Heart right ventricle (tissue), 16 donors: Measurements from ENCODE around the gene TWIST2. TPM values are rescaled to one million over a fixed set of nuclear protein-coding genes. Genes with fewer than 3 reads are reported as not detected.

Source experiments
- ATAC-seq, 8 donors: fragments of 200-7000 bp; cut with Tn5 transposase; one replicate each; pipeline ENCODE4 v1.9.1; 2020; ENCODE audit warnings: mild to moderate bottlenecking in 8 of 8, moderate library complexity in 8 of 8, moderate number of reproducible peaks in 1 of 8
- DNase-seq, 2 donors: peaks; one replicate each; pipeline ENCODE4 v3.0.0-alpha.2; 2020
- H3K27ac ChIP-seq, 10 donors: fragments of 200-600 bp; sonication (generic) in 2 of 10; one replicate each; pipeline versions ENCODE4 v1.5.0 to v1.8.0; 2020 to 2022; ENCODE audit warnings: mild to moderate bottlenecking in 3 of 10
- H3K27me3 ChIP-seq, 7 donors: fragments of 200-600 bp; one replicate each; pipeline ENCODE4 v1.8.0; 2021 to 2022; ENCODE audit warnings: mild to moderate bottlenecking in 2 of 7
- H3K36me3 ChIP-seq, 9 donors: fragments of 200-600 bp; sonication (generic) in 1 of 9; one replicate each; pipeline versions ENCODE4 v1.5.0 to v1.8.0; 2020 to 2022; ENCODE audit warnings: mild to moderate bottlenecking in 2 of 9
- H3K4me1 ChIP-seq, 9 donors: fragments of 200-600 bp; sonication (generic) in 1 of 9; one replicate each; pipeline versions ENCODE4 v1.5.0 to v1.8.0; 2020 to 2022; ENCODE audit warnings: mild to moderate bottlenecking in 4 of 9
- H3K4me3 ChIP-seq, 10 donors: fragments of 200-600 bp; sonication (generic) in 2 of 10; one replicate each; pipeline versions ENCODE4 v1.5.0 to v1.8.0; 2020 to 2022; ENCODE audit warnings: mild to moderate bottlenecking in 7 of 10, moderate library complexity in 2 of 10
- H3K9me3 ChIP-seq, 11 donors: fragments of 200-600 bp in 10 of 11; sonication (generic) in 2 of 11; one replicate each; pipeline versions ENCODE4 v1.5.0 to v1.8.0; 2013 to 2022; ENCODE audit warnings: mild to moderate bottlenecking in 2 of 11, control low read depth in 1 of 11, moderate library complexity in 1 of 11
- CTCF ChIP-seq, 9 donors: fragments of 200-600 bp; sonication (generic) in 2 of 9; IDR thresholded peaks; one replicate each; pipeline versions ENCODE4 v1.5.0 to v1.8.0; 2021 to 2022; ENCODE audit warnings: antibody characterized with exemption in 9 of 9, mild to moderate bottlenecking in 5 of 9, moderate library complexity in 1 of 9
- WGBS, 2 donors: extraction: QIAGEN DNeasy Blood & Tissue Kit; methylation state at CpG; one replicate each; pipeline ENCODE4 v1.1.7; 2013; ENCODE audit warnings: inconsistent platforms in 1 of 2; 5-methylcytosine and 5-hydroxymethylcytosine counted together
- intact Hi-C, 10 donors: fragments of 100-400 bp; cut with DNase I; formaldehyde crosslinking; loops; one replicate each; pipeline versions ENCODE4 v1.11.1 to v1.14.2; 2022
- polyA plus RNA-seq, 2 donors: library from polyadenylated mRNA; stranded (reverse); fragments of 200-250 nt; gene quantifications; one replicate each; pipeline ENCODE4 v1.2.3, GENCODE V29; 2013
- total RNA-seq, 10 donors: library from RNA; stranded (reverse); fragmentation: NEBNext Ultra II Directional in 3 of 10; extraction: Animal tissue kit (Norgen Biotek cat#: 25700) in 3 of 10; gene quantifications; one replicate each; pipeline versions ENCODE4 v1.2.1 to v1.2.4, GENCODE V29; 2021 to 2023
- donor health status: Arrhythmogenic right ventricular cardiomyopathy.
- donor health status: ischemic (EF 13 %, LVEDD 7.1; RV severe dilation, severe dysfunction).
- donor health status: healthy with polysubstance abuse.
- donor health status: DM: no; HTN: yes; CAD: no.
- donor health status: DM: no; HTN: no; CAD: no.
- donor health status: ischemic (EF 25% LVEDD 6.9; RV normal size, moderate dysfunction).
- donor health status: ischemic (EF 25% LVEDD 5.7; RV mildly dilated, moderate dysfunction).
- donor health status: healthy.
- donor health status: DM: yes; HTN: yes; CAD: no.
- donor health status: Ischemic cardiomyopathy.
- donor health status: ischemic (EF 35%, LVEDD 5.7; RV mildly dilated, moderate dysfunction).
- donor health status: nonischemic (EF 11% LVEDD 7.7; RV severe dilation, severe dysfunction).
- donor health status: DM: yes; HTN: yes; CAD: no.
- donor health status: PGD.
- donor health status: ischemic (EF 29% LVEDD 5.4; RV normal size, mild dysfunction).
- donor health status: nonischemic (EF 23%, LVEDD 6.1; RV moderate dilation, normal function).

TWIST2 gene
- total and polyA plus RNA-seq, 12 donors = 0.19 to 3.5 (median 1.1) TPM

DNA sequence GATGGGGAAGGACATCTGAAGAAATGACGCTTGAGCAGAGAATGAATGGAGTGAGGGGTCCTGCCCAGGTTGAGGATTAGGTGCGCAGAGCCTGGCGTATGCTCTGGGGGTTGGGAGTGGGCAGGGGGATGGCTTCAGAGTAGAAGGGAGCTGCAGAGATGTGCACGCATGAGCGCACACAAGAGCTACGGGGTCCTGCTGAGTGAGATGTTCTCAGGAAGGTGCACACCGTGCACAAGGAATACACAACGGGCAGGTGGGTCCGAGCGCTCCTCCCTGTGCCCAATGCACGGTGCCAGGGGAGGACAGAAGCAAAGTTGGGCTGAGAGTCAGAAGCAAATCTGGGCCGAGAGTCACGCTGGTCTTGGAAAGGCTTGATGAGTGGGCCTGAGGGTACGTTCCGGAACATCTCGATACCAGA, 25.5 kb downstream of the TWIST2 start:
- no peak overlapping the region for H3K4me3 ChIP-seq
- H3K27me3 ChIP-seq = peaks cover 0 to 29% (median 0%) of the 10 kb centered on the region in 7 donors
- DNase-seq = no peak
- peaks cover 0 to 5% (median 0%) of the 10 kb centered on the region in 9 donors for H3K4me1 ChIP-seq
- intact Hi-C loops = no loop called here
- no peaks in the 10 kb centered on the region for H3K36me3 ChIP-seq
- no peak for ATAC-seq
- no peak for TF ChIP-seq CTCF (IDR thresholded peaks at IDR 0.05)
- peaks cover 0 to 15% (median 0%) of the 10 kb centered on the region in 11 donors for H3K9me3 ChIP-seq
- WGBS, 2 donors = 91 to 93% methylated on average over 16 of the region's 16 CpGs
- H3K27ac ChIP-seq = no peak overlapping the region

DNA sequence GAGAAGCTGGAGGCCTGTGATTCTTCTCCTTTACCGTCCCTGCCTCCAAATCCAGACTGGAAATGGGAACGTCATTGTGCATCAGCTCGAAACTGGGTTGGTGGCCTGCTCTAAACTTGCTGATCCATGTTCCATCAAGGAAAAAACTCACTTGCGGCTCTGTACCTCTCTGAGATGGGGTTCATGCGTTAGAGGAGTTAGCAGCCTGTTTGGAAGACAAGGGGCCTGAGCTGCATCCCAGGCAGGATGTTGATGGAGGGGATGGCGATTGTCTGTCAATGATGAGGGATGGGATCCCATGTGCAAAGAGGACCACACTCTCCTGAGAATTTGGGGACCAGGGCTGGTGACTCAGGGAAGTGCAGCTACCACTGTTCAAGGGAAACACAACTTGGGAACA, 26.0 kb downstream of the TWIST2 start:
- Histone ChIP-seq H3K4me3 (no peak overlapping the region), H3K9me3 (peaks cover 0 to 15% (median 0%) of the 10 kb centered on the region in 11 donors), H3K27me3 (peaks cover 0 to 29% (median 0%) of the 10 kb centered on the region in 7 donors), H3K36me3 (no peaks in the 10 kb centered on the region), H3K27ac (no peak overlapping the region), H3K4me1 (peaks cover 0 to 3% (median 0%) of the 10 kb centered on the region in 9 donors)
- no peak for ATAC-seq
- intact Hi-C loops = no loop called here
- 86 to 89% methylated on average over 6 of the region's 6 CpGs for WGBS, 2 donors
- no peak for DNase-seq
- TF ChIP-seq CTCF (IDR thresholded peaks at IDR 0.05) = no peak

- Histone ChIP-seq H3K4me1 (peaks cover 0 to 3% (median 0%) of the 10 kb centered on the region in 9 donors), H3K9me3 (peaks cover 0 to 15% (median 0%) of the 10 kb centered on the region in 11 donors), H3K27me3 (peaks cover 0 to 29% (median 0%) of the 10 kb centered on the region in 7 donors), H3K4me3 (no peak overlapping the region), H3K36me3 (no peaks in the 10 kb centered on the region), H3K27ac (no peak overlapping the region)
- WGBS, 2 donors = 79 to 80% methylated on average over 11 of the region's 11 CpGs
- intact Hi-C loops = no loop called here
- ATAC-seq = no peak
- no peak for TF ChIP-seq CTCF (IDR thresholded peaks at IDR 0.05)
- no peak for DNase-seq
Observed at GRCh38 chr2:238874330-238875050, 26.6 kb downstream of the TWIST2 start.

DNA sequence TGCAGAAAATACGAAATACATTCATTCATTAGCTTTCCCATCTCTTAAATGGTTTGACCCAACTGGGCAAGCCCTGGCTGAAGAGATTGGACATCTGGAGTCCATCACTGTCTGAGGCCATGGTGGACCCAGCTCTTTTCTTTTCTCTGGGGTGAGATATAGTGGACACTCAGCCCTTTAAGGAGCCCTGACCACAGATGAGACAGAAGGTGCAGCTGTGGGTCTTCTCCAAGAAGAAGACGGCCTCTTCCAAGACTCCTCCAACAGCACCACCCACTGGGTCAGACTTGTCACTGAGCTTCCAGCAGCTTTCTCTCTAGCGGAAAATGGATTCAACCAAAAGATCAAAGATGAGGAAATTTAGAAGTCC, 27.2 kb downstream of the TWIST2 start:
- intact Hi-C loops = no loop called here
- 75 to 84% methylated on average over 3 of the region's 3 CpGs for WGBS, 2 donors
- DNase-seq (no peak), ATAC-seq (peak in 2 of 8 donors; percentile 21 to 28)
- peaks cover 0 to 15% (median 0%) of the 10 kb centered on the region in 11 donors for H3K9me3 ChIP-seq
- H3K4me3 ChIP-seq = no peak overlapping the region
- no peaks in the 10 kb centered on the region for H3K36me3 ChIP-seq
- H3K27me3 ChIP-seq = peaks cover 0 to 34% (median 0%) of the 10 kb centered on the region in 7 donors
- TF ChIP-seq CTCF (IDR thresholded peaks at IDR 0.05) = peak in 1 of 9 donors; percentile 18
- peaks cover 0 to 3% (median 0%) of the 10 kb centered on the region in 9 donors for H3K4me1 ChIP-seq
- H3K27ac ChIP-seq = no peak overlapping the region
